ENCODE results near the gene TNFRSF12A.

The TNFRSF12A gene, protein sequence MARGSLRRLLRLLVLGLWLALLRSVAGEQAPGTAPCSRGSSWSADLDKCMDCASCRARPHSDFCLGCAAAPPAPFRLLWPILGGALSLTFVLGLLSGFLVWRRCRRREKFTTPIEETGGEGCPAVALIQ

DNA sequence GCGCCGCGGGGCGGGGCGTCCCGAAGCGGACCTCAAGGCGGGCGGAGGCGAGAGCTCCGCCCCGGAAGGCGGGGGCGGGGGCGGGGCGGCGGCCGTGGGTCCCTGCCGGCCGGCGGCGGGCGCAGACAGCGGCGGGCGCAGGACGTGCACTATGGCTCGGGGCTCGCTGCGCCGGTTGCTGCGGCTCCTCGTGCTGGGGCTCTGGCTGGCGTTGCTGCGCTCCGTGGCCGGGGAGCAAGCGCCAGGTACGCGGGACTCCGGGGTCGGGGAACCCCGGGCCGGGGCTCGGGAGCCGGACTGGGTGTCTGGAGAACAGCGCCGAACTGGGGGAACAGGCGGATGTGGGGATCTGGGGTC lies at the start of gene TNFRSF12A:
Gene TNFRSF12A, plus strand, starts transcription at position 122 of the 357 bp plus-strand sequence. Its CDS starts 30 bp downstream, at position 152.
- DNase-seq (ENCODE audit: extremely low read depth in 1 of 2, low read depth in 1 of 2), result peak in 1 of 2 donors; percentile 54

DNA sequence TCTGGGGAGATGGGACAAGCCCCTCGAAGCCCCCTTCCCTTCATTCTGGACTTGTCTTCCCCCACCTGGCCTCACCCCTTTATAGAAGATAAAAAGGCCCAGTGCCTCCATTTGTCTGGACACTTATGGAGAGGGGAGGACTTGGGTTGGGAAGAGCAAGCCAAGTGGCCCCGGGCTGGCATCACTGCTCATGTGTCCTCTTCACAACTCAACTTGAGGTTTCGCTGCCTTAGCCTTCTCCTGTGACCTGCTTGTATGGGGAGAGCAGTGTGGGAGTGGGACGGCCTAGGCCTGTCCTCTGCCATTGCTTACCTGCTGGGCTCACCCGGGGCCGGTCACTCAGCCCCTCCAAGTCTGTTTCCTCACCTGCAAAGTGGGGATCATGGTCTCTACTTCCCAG lies 49.6 kb upstream of the TNFRSF12A start:
- DNase-seq (ENCODE audit: extremely low read depth in 1 of 2, low read depth in 1 of 2), result no peak

DNA sequence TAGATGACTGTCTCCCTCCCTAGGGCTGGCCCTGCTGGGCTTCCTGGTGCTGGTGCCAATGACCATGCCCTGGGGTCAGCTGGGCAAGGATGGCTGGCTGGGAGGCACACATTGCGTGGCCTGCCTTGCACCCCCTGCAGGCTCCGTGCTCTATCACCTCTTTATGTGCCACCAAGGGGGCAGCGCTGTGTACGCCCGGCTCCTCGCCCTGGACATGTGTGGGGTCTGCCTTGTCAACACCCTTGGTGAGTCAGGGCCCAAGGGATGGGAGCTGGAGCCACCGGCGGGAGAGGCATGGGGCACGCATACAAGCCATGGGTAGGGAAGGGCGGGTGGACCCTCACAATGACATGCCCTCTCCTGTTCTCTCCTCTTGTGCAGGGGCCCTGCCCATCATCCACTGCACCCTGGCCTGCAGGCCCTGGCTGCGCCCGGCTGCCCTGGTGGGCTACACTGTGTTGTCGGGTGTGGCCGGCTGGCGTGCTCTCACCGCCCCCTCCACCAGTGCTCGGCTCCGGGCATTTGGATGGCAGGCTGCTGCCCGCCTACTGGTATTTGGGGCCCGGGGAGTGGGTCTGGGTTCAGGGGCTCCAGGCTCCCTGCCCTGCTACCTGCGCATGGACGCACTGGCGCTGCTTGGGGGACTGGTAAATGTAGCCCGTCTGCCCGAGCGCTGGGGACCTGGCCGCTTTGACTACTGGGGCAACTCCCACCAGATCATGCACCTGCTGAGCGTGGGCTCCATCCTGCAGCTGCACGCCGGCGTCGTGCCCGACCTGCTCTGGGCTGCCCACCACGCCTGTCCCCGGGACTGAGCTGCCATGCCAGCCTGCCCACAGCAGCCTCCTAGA lies 48.8 kb upstream of the TNFRSF12A start:
- no peak for DNase-seq (ENCODE audit: extremely low read depth in 1 of 2, low read depth in 1 of 2)

DNA sequence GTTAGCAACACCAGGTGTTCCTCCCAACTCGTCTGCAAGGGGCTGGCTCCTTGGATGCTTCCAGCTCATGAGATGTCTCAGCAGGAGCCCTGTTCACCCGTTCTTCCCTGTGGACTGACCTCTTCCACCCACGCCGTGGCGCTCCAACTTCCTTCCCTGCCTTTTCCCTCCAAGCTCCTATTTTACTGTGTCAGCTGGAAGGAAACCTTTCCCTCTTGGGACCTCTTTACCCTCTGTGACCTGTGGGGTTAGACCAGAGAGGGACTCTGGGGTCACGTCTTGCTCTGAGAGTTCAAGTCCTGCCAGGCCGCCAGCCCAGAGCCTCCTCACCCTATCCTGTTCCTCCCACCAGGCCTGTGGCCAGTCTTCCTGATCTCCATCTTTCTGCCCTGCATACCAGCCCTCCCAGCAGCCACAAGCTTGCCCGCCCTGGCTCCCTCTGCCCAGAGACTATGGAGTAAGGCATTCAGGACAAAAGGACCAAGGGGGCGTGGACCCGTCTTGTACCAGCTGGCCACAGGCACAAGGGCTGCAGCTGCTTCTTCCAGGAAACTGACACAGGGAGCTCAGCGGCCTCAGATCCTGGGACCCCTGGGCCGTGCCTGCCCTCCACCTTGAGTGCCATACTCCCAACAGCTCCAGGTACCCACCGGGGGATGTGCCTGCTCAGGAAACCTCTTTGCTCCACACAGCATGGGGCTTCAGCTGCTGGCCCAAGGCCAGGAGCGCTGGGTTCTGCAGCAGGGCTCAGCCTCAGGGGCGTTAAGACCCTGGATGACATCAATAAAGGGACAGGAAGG lies 48.0 kb upstream of the TNFRSF12A start:
- DNase-seq (ENCODE audit: extremely low read depth in 1 of 2, low read depth in 1 of 2), result no peak

DNA sequence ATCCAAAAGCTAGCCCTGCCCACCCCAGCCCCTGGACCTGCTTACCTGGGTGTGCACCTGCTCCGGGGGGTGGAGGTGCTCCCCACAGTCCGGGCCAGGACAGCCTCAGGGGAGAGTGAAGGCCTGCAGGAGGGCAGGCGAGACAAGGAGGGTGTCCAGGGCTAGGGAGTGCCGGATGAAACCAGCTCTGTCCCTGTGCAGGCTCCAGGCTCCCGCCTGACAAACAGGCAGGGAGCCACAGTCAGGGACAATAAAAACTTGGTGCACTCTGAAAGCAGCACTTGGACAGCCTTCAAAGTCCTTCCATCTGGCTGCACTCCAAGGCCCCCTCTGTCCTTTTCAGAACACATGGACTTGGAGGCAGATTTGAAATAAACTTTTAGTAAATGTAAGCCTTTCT lies 47.1 kb upstream of the TNFRSF12A start:
- no peak for DNase-seq (ENCODE audit: extremely low read depth in 1 of 2, low read depth in 1 of 2)

DNA sequence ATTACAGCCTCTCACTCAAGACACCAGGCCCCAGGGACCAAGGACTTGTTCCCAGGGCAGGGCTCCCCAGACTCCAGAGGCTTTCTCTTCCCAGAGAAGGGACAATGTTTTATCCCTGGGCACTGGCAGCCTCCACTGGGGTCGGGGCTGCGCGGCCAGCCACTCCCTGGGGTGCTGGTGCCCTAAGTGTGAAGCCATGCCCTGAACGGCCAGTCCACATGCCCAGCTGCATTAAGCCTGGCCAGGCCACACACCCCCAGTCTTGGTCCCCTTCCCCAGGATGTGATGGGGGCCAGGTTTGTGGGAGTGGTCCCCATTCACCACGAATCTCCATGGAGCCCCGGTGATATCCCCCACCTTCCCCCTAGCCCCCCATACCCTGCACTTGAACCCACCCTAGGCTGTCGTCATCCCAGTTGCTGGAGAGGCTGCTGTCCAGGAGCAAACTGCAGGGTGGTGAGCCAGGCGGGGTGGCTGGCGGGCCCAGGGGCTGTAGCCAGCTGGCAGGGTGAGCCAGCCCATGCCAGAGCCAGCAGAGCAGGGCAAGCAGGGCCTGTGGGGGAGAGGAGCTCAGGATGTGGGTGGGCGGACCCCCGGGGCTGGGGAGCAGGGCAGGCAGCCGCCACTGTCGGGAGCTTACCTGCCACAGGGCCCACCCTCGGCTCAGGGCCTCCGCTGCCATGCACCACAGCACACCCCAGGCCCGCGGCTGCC lies 46.4 kb upstream of the TNFRSF12A start:
- no peak for DNase-seq (ENCODE audit: extremely low read depth in 1 of 2, low read depth in 1 of 2)

DNA sequence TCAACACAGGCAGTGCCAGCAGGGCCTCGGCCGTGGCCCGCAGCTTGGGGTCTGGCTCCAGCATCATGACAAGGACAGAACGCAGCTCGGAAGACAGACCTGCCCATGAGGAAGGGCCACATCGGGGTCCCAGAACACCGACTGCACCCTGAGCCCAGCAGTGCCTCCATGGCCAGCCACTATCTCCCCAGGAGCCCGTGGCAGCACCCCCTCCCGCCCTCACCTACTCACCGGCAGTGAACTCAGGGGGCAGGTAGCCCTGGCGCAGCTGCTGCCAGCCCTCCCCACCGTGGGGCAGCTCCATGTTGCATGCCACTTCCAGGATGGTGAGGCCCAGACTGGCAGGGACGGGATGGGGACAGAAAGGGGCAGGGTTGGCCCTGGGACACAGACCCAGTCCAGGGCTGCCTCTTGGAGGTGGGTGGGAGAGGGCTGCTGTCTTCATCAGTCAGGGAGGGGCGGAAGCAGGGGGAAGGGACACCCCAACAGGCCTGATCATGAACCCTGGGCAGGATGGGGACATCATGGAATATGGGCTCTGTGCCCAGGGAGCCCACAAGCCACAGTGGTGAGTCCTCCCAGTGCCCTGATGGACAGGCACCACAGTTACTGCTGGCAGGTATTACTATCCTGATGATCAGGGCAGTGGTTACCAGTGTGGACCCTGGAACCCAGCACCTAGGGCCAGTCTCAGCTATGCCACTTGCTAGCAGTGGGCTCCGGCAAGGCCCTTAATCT lies 45.7 kb upstream of the TNFRSF12A start:
- no peak for DNase-seq (ENCODE audit: extremely low read depth in 1 of 2, low read depth in 1 of 2)

DNA sequence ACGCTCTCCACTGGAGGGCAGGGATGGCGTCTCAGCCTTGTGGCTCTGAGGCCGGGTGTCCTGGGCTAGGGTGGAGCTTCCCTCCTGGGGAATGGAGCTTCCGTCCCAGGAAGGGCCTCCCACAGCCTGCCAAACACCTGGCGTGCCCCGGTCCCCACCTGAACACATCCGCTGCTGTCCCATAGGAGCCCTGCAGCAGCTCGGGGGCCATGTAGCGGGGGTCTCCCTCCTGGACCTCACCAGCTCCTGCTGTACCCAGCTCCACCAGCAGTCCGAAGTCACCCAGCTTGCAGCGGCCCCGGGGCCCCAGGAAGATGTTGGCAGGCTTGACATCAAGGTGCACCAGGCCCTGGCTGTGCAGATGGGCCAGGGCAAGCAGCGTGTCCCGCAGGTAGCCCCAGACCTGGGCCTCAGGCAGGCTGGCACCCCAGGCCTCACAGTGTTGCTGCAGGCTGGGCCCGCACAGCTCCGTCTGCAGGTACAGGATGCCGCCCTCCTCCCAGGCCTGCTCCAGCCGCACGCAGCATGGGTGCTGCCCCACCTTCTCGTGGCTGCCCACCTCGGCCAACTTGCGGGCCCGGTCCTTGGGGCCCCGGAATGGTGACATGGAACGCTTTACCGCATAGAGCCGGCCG lies 44.9 kb upstream of the TNFRSF12A start:
- DNase-seq (ENCODE audit: extremely low read depth in 1 of 2, low read depth in 1 of 2), result no peak

DNA sequence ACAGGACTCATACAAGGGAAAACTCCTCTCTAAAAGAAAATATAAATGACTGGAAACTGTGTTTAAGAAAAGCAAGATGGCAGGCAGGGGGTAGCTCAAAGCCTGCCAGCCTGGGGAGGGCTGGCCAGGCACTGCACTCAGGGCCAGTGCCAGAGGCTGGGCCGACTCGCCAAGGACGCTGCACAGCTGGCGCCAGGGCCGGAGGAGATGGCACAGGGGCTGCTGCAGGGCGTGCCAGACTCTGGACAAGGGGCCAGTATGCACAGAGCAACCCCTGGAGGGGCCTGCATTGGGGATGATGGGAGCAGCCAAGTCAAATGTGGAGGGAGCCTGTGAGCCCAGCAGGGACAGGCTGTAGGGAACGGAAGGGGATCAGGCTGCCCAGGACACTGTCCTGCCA lies 44.0 kb upstream of the TNFRSF12A start:
- no peak for DNase-seq (ENCODE audit: extremely low read depth in 1 of 2, low read depth in 1 of 2)

DNA sequence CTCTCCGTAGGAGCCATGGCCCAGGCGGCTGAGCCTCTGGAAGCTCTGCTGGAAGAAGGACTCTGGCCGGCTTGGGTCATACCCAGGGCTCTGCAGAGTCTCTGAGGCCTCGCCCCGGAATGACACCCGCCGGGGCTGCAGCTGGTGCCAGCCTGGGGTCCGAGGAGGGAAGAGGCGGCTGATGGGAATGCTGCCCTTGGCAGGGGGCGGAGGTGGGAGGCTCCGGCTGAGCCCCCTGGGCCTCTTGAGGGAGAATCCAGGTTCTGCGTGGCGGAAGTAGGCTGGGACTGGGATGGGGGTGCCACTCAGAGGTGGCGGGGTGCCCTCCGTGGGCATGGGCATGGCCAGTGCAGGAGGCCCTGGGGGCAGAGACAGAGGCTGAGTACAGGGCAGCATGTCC lies 43.5 kb upstream of the TNFRSF12A start:
- no peak for DNase-seq (ENCODE audit: extremely low read depth in 1 of 2, low read depth in 1 of 2)

DNA sequence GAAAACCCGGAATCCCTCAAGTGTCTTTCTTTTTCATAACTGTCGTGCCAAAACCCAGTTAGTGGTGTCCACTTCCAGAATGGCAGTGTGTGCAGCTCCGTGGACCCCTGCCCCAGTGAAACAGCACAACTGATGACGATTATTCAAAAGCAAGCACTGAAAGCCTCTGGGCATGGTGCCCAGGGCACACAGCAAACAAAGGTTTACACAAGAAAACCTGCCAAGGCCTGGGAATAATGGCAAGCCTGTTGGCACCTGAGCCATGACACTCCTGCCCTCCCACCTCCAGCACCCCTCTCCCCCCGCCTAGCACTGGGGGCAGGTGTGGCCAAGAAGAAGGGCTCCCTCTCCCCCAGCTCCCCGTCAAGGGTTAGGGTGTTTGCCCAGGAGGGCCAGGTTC lies 42.7 kb upstream of the TNFRSF12A start:
- no peak for DNase-seq (ENCODE audit: extremely low read depth in 1 of 2, low read depth in 1 of 2)

DNA sequence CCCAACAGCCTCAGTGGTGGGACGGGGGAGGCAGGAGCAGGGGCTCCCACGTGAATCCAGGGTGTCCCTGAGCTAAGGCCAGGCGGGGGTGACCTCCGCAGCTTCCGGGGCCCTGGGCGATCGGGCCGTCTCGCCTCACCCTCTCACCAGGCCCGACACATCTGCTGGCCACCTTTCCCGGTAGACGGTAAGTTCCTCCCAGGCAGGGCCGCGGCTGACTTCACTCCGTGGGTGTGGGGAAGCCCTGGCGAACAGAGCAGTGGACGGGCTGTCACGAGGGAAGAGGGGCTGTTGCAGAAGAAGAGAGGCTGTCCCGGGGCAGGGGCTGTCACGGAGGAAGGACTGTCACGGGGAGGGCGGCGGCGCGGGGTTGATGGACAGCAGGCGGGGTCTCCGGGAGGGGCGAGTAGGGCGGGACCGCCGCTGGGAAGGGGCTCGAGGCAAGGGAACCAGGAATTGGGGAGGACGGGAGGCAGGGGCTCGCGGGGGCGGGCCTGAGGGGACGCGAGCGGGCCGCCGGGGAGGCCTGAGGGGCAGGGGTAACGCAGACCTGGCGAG lies 40.4 kb upstream of the TNFRSF12A start:
- no peak for DNase-seq (ENCODE audit: extremely low read depth in 1 of 2, low read depth in 1 of 2)

DNA sequence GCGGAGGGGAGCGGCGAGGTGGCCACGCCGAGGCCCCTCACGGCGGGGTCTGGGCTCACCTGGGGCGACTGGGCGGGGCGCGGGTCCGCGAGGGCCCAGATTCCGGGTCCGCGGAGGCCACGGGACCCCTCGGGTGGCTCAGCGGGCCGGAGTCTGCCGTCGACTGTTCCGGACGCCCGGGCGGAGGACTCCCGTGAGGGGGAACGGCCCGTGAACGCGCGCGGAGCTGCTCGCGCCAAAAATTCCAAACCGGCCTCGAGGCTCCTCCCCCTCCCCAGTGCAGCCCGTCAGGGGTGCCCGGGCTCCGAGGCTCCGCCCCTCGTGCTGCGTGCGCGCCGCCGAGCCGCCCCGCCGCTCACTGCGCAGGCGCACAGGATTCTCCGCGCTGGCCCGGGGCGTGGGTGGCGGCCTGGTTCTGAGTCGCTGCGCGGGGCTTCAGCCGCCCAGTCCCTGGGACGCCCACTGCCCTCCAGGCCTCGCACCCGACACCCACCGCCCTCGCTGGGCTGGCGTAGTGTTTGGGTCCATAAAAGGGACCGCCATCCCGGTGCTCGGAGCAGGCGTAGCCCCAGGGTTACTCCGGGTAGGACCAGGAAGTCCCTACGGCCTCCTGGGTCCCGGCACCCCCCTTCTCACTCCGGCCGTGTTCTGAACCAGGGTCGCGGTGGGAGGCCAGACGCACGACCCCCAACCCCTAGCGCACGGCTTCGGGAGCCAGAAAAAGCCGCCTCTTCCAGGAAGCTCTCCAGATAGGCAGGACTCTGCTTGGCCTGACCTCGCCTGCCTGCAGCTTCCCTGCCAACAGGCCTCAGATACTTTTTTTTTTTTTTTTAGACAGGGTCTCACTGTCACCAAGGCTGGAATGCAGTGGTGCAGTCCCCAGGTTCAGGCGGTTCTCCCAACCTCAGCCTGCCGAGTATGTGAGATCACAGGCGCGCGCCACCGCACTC lies 39.7 kb upstream of the TNFRSF12A start, which contains the start of gene PKMYT1:
Gene PKMYT1, minus strand, starts transcription at position 220 of the 950 bp plus-strand sequence. CDS start 789 bp downstream, outside the sequence.
- peak; percentile 79 to 93 for DNase-seq (ENCODE audit: extremely low read depth in 1 of 2, low read depth in 1 of 2)

DNA sequence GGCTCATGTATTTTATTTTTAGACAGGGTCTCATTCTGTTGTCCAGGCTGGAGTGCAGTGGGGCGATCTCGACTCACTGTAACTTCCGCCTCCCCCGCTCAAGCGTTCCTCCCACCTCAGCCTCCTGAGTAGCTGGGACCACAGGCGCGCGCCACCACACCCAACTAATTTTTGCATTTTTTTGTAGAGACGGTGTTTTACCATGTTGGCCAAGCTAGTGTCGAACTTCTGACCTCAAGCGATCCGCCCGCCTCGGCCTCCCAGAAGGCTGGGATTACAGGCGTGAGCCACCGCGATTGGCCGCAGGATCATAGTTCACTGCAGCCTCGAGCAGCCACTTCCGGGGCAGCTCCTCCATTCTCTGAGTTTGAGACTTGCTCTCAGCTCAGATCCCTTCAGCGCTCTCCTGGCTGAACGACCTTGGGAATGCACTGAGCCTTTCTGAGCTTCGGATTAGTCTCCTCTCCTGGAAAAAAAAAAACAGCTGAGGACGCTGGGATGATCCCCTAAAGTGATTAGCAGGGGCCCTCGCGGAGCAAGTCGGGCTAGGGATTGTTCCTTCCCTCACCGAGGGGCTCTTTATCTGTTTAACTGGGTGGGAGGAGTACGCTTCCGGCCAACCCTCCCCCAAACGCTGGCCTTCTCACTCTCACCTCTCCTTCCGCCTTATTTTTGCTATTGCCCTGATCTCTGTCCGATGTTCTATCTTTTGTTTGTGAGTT lies 38.8 kb upstream of the TNFRSF12A start:
- no peak for DNase-seq (ENCODE audit: extremely low read depth in 1 of 2, low read depth in 1 of 2)

DNA sequence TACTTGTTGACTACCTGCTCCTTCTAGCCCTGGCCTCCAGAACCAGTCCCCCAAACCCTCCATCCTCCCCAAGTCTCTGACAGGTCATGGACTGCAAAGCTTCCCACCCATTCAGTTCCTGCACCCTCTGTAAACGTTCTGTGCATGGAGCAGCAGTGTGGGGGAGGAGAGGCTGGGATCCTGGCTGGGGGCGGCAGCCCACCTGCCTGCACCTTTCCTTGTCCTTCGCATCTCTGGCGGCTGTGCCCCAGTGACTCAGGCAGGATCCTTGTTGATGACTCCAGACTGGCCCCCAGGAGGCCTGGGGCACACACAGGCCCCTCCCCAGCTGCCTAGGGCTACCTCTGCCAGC lies 38.3 kb upstream of the TNFRSF12A start:
- DNase-seq (ENCODE audit: extremely low read depth in 1 of 2, low read depth in 1 of 2), result no peak

DNA sequence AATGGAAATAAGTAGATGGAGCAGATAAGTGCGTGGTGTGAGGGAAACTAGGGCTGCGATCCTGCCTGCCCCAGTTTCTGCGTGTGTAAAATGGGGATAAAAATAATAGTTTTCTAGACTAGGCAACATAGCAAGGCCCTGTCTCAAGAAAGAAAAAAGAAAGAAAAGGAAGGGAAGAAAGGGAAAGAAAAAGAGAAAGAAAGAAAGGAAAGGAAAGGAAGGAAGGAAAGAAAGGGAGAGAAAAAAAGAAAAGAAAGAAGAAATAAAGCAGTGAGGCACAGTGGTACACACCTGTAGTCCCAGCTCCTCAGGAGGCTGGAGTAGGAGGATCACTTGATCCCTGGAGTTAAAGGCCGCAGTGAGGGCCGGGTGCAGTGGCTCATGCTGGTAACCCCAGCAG lies 37.8 kb upstream of the TNFRSF12A start:
- DNase-seq (ENCODE audit: extremely low read depth in 1 of 2, low read depth in 1 of 2), result no peak

DNA sequence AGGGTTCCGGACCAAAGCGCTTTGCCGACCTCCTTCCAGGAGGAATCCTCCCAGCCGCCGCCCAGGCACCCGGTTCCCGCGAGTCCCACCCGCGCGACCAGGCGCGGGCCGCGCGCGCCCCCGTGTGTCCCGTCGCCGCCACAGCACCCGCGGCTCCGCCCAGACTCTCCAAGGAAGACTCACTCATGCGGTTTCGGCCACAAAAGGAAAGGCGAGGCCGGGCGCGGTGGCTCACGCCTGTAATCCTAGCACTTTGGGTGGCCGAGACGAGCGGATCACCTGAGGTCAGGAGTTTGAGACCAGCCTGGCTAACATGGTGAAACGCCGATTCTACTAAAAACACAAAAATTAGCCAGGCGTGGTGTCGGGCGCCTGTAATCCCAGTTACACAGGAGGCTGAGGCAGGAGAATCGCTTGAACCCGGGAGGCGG lies 36.4 kb upstream of the TNFRSF12A start:
- DNase-seq (ENCODE audit: extremely low read depth in 1 of 2, low read depth in 1 of 2), result peak in 1 of 2 donors; percentile 52

DNA sequence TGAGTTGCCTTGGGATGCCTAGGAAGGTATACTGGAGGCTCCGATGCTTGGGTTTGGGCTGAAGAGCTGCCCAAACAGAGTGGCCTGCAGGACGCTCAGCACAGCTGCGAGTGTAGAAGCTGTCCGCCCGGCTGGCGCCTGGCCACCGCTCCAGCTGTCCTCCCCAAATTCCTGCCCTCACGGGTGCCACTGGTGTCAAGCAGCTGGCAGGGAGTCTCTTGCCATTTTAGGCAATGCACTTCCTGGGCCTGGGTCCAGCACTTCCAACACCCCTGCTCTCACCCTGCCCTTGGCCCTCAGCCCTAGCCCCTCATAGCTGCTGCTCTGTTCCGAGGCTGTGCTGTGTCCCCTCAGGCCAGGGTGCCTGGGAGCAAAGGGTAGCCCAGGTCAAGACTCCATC lies 34.7 kb upstream of the TNFRSF12A start:
- DNase-seq (ENCODE audit: extremely low read depth in 1 of 2, low read depth in 1 of 2), result no peak
